Right renal cortex interstitium (tissue), 3 donors: Measurements from ENCODE around the gene ATF6B. TPM values are rescaled to one million over a fixed set of nuclear protein-coding genes. Genes with fewer than 3 reads are reported as not detected.

Experiments used
- polyA plus RNA-seq, 3 donors: library from polyadenylated mRNA; unstranded; fragments of 120-200 nt; gene quantifications; one replicate each; pipeline ENCODE4 v1.2.1, GENCODE V29; 2013; ENCODE audit not compliant: insufficient read length in 3 of 3

ATF6B gene
- polyA plus RNA-seq, 3 donors, result 83.2 to 94.0 (median 84.1) TPM

Other genes with a start within 250 kb of the ATF6B start
- 10 to 100 TPM; 34.7 to 45.8 (median 43.8) TPM for gene SLC44A4, start 249.2 kb downstream of the ATF6B start, polyA plus RNA-seq
- gene EHMT2, start 230.5 kb downstream of the ATF6B start, polyA plus RNA-seq, result 10 to 100 TPM; 67.9 to 74.0 (median 68.5) TPM
- gene ZBTB12, start 226.2 kb downstream of the ATF6B start, polyA plus RNA-seq, result 10 to 100 TPM; 23.5 to 27.3 (median 25.5) TPM
- gene C2, start 200.5 kb downstream of the ATF6B start, polyA plus RNA-seq, result 1 to 10 TPM; 3.3 to 4.3 (median 4.0) TPM
- 10 to 100 TPM in 1 of 3 donors, 1 to 10 TPM in 2; 5.0 to 17.5 (median 5.7) TPM for gene CFB, start 182.2 kb downstream of the ATF6B start, polyA plus RNA-seq
- gene NELFE, start 169.3 kb downstream of the ATF6B start, polyA plus RNA-seq, result 10 to 100 TPM; 90.8 to 94.0 (median 92.7) TPM
- gene SKIC2, start 169.1 kb downstream of the ATF6B start, polyA plus RNA-seq, result 10 to 100 TPM; 35.7 to 49.2 (median 37.6) TPM
- gene DXO, start 156.1 kb downstream of the ATF6B start, polyA plus RNA-seq, result 10 to 100 TPM; 25.7 to 26.8 (median 26.0) TPM
- gene C4A, start 146.2 kb downstream of the ATF6B start, polyA plus RNA-seq, result 10 to 100 TPM; 10.9 to 22.9 (median 13.1) TPM
- gene C4B, start 113.5 kb downstream of the ATF6B start, polyA plus RNA-seq, result 10 to 100 TPM; 12.0 to 24.1 (median 14.0) TPM
- 1 to 10 TPM in 1 of 3 donors, under 1 TPM in 2; 0.55 to 1.3 (median 0.58) TPM for gene CYP21A2, start 89.8 kb downstream of the ATF6B start, polyA plus RNA-seq
- gene TNXB, start 18.9 kb downstream of the ATF6B start, polyA plus RNA-seq, result 1 to 10 TPM; 2.4 to 2.7 (median 2.5) TPM
- gene FKBPL, start 2.0 kb upstream of the ATF6B start, polyA plus RNA-seq, result 1 to 10 TPM; 7.0 to 7.5 (median 7.5) TPM
- gene PRRT1, start 23.7 kb upstream of the ATF6B start, polyA plus RNA-seq, result 1 to 10 TPM; 2.0 to 2.5 (median 2.1) TPM
- 10 to 100 TPM; 28.5 to 32.0 (median 28.8) TPM for gene PPT2, start 25.9 kb upstream of the ATF6B start, polyA plus RNA-seq
- 10 to 100 TPM; 13.7 to 16.5 (median 16.3) TPM for gene EGFL8, start 36.3 kb upstream of the ATF6B start, polyA plus RNA-seq
- 100 to 1,000 TPM in 1 of 3 donors, 10 to 100 TPM in 2; 93.5 to 106 (median 99.4) TPM for gene AGPAT1, start 47.8 kb upstream of the ATF6B start, polyA plus RNA-seq
- gene RNF5, start 50.2 kb upstream of the ATF6B start, polyA plus RNA-seq, result 100 to 1,000 TPM in 1 of 3 donors, 10 to 100 TPM in 2; 93.0 to 113 (median 98.6) TPM
- 10 to 100 TPM in 2 of 3 donors, 1 to 10 TPM in 1; 8.6 to 15.8 (median 10.8) TPM for gene AGER, start 56.0 kb upstream of the ATF6B start, polyA plus RNA-seq
- 100 to 1,000 TPM; 150 to 165 (median 155) TPM for gene PBX2, start 62.0 kb upstream of the ATF6B start, polyA plus RNA-seq
- 1 to 10 TPM; 7.7 to 9.9 (median 8.4) TPM for gene GPSM3, start 64.4 kb upstream of the ATF6B start, polyA plus RNA-seq
- gene NOTCH4, start 95.8 kb upstream of the ATF6B start, polyA plus RNA-seq, result 10 to 100 TPM; 13.2 to 16.5 (median 14.1) TPM
- gene TSBP1, start 243.7 kb upstream of the ATF6B start, polyA plus RNA-seq, result not detected